OCI-LY7 (cell line): ENCODE data around the gene NCKAP1. TPM values are rescaled to one million over a fixed set of nuclear protein-coding genes. Genes with fewer than 3 reads are reported as not detected.

Experiments
- BruUV-seq: library from RNA; stranded (reverse); fragments of 400-500 nt; replicated peaks from 2 replicates; lab custom pipeline; 2021; lab: Mats Ljungman, UMichigan
- CTCF ChIA-PET: fragments of 300-600 bp; sonication (Branson Sonifier 250); formaldehyde crosslinking; loops from one replicate; lab custom pipeline; 2022; ENCODE audit warnings: antibody characterized with exemption; ENCODE audit not compliant: unreplicated experiment; lab: Charles Lee
- POLR2A ChIA-PET: fragments of 300-600 bp; sonication (Branson Sonifier 250); formaldehyde crosslinking; loops from one replicate; lab custom pipeline; 2022; ENCODE audit warnings: antibody characterized with exemption; lab: Charles Lee
- DNase-seq: peaks from one replicate; pipeline ENCODE4 v3.0.0-alpha.2; 2015; ENCODE audit warnings: low spot score
- H2AFZ ChIP-seq: fragments of 200-600 bp; sonication (generic), shearing (Covaris generic); 2 replicates; pipeline ENCODE4 v1.6.1; 2014; ENCODE audit warnings: mild to moderate bottlenecking, antibody characterized with exemption, low read length, moderate library complexity
- H3K27ac ChIP-seq: fragments of 200-600 bp; sonication (generic); 2 replicates; pipeline ENCODE4 v1.5.1; 2014; ENCODE audit warnings: mixed run types, low read depth, mild to moderate bottlenecking, moderate library complexity, low read length, inconsistent platforms; ENCODE audit not compliant: poor library complexity, severe bottlenecking
- H3K36me3 ChIP-seq: fragments of 200-600 bp; sonication (generic); 2 replicates; pipeline ENCODE4 v1.6.1; 2014; ENCODE audit warnings: mild to moderate bottlenecking, antibody characterized with exemption, low read length, moderate library complexity, mixed read lengths; ENCODE audit not compliant: insufficient read depth
- H3K4me1 ChIP-seq: fragments of 200-600 bp; sonication (generic); 2 replicates; pipeline ENCODE4 v1.5.1; 2014; ENCODE audit warnings: mild to moderate bottlenecking, low read length; ENCODE audit not compliant: insufficient read depth, poor library complexity, severe bottlenecking
- H3K4me2 ChIP-seq: fragments of 200-600 bp; sonication (generic); 2 replicates; pipeline ENCODE4 v1.6.1; 2014; ENCODE audit warnings: mild to moderate bottlenecking, low read length
- H3K4me3 ChIP-seq: fragments of 200-600 bp; sonication (generic); 2 replicates; pipeline ENCODE4 v1.5.1; 2014; ENCODE audit warnings: mild to moderate bottlenecking, low read depth, low read length; ENCODE audit not compliant: poor library complexity, severe bottlenecking
- H3K79me2 ChIP-seq: fragments of 200-600 bp; sonication (generic); 2 replicates; pipeline ENCODE4 v1.6.1; 2016; ENCODE audit warnings: low read depth, mild to moderate bottlenecking, low read length, moderate library complexity, mixed read lengths; ENCODE audit not compliant: insufficient read depth
- H3K9me2 ChIP-seq: fragments of 200-600 bp; sonication (generic); 2 replicates; pipeline ENCODE4 v1.6.1; 2016; ENCODE audit warnings: mild to moderate bottlenecking, low read length, mixed read lengths; ENCODE audit not compliant: insufficient read depth
- H3K9me3 ChIP-seq: fragments of 200-600 bp; sonication (generic); 2 replicates; pipeline ENCODE4 v1.6.1; 2014; ENCODE audit warnings: mild to moderate bottlenecking, mixed run types, low read length, mixed read lengths
- H4K20me1 ChIP-seq: fragments of 200-600 bp; sonication (generic); 2 replicates; pipeline ENCODE4 v1.6.1; 2014; ENCODE audit warnings: mild to moderate bottlenecking, antibody characterized with exemption, low read length, moderate library complexity, mixed read lengths; ENCODE audit not compliant: insufficient read depth
- CTCF ChIP-seq: fragments of 200-600 bp; sonication (generic); conservative IDR thresholded peaks from 2 replicates; pipeline ENCODE4 v1.5.1; 2014; ENCODE audit warnings: mild to moderate bottlenecking, antibody characterized with exemption, low read length, moderate library complexity, mixed read lengths
- EZH2phosphoT487 ChIP-seq: fragments of 200-600 bp; sonication (generic); IDR thresholded peaks from 2 replicates; pipeline ENCODE4 v1.6.1; 2018; ENCODE audit warnings: low read depth, borderline replicate concordance, mild to moderate bottlenecking, mixed run types, antibody characterized with exemption, low read length, moderate library complexity, mixed read lengths
- intact Hi-C: fragments of 100-400 bp; cut with micrococcal nuclease; formaldehyde crosslinking; loops from one replicate; pipeline ENCODE4 v1.10.0; 2022; ENCODE audit not compliant: unreplicated experiment
- total RNA-seq, 2 experiments: library from RNA; depleted of rRNA in 1 of 2; stranded (reverse); fragments of >200 nt in 1 of 2; shearing (Covaris generic) in 1 of 2; gene quantifications; 2 replicates each; pipeline ENCODE4 v1.2.3, GENCODE V29; 2014 to 2022

Gene NCKAP1
- total RNA-seq, 2 experiments from 2014 or later: 0.06 to 0.55 TPM

- H3K4me1 ChIP-seq: peaks cover 33% of the 10 kb centered on the region
Measured at GRCh38 chr2:182887753-182888415, 150.4 kb downstream of the NCKAP1 start.

DNA sequence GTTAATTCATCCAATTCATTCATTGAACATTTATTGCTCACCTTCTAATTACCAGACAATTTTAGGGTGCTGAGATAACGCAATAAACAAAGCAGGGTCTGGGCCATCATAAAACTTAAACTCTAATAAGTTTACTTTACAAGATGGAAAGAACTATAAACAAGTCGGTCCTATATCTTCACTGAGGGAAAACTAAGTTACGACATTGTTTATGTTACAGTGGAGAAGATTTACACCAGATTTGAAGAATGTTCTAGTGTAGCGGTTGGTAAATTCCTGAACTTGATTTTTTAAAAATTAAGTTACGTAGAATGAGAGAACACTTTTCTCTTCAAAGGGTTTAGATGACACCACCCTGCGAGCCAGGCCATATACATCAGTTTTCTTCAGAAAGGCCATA, 151.2 kb downstream of the NCKAP1 start:
- intact Hi-C loops: no loop called here
- H3K4me3 ChIP-seq: peak overlapping the region; percentile 37
- TF ChIP-seq CTCF: no peak
- no peak for TF ChIP-seq EZH2phosphoT487
- no peaks in the 10 kb centered on the region; the same call in 1 of the 2 replicates for H3K36me3 ChIP-seq
- ChIA-PET POLR2A (no interaction called here), CTCF (no interaction called here)
- peaks cover 33% of the 10 kb centered on the region for H3K4me1 ChIP-seq
- H3K9me2 ChIP-seq: no peaks in the 10 kb centered on the region
- peak overlapping the region; percentile 56 for H3K4me2 ChIP-seq
- peak overlapping the region; percentile 63 for H3K27ac ChIP-seq
- no peak for DNase-seq
- no TSS peak for BruUV-seq
- H2AFZ ChIP-seq: peak overlapping the region; percentile 94; the same call in 1 of the 2 replicates
- no peaks in the 10 kb centered on the region for H3K79me2 ChIP-seq
- H4K20me1 ChIP-seq: no peaks in the 10 kb centered on the region
- peaks cover 8% of the 10 kb centered on the region; the same call in 1 of the 2 replicates for H3K9me3 ChIP-seq

More at GRCh38 chr2:182887753-182888415, 150.4 kb downstream of the NCKAP1 start:
- H3K9me3 ChIP-seq: peaks cover 8% of the 10 kb centered on the region; the same call in 1 of the 2 replicates
- no peaks in the 10 kb centered on the region for H3K79me2 ChIP-seq
- H3K27ac ChIP-seq: peak overlapping the region; percentile 63
- H3K36me3 ChIP-seq: no peaks in the 10 kb centered on the region; the same call in 1 of the 2 replicates
- peak overlapping the region; percentile 94 for H2AFZ ChIP-seq
- TF ChIP-seq CTCF (no peak), EZH2phosphoT487 (no peak)
- no TSS peak for BruUV-seq
- H3K9me2 ChIP-seq: no peaks in the 10 kb centered on the region
- peak; percentile 82 for DNase-seq
- H4K20me1 ChIP-seq: no peaks in the 10 kb centered on the region
- ChIA-PET CTCF (no interaction called here), POLR2A (interaction anchor here (0.5 to 1.0 kb wide), 3 partner anchors 19 to 639 kb away, joined by 3 read pairs; no protein-coding TSS in a partner anchor)
- H3K4me2 ChIP-seq: peak overlapping the region; percentile 56
- intact Hi-C loops: no loop called here
- H3K4me3 ChIP-seq: peak overlapping the region; percentile 37

DNA sequence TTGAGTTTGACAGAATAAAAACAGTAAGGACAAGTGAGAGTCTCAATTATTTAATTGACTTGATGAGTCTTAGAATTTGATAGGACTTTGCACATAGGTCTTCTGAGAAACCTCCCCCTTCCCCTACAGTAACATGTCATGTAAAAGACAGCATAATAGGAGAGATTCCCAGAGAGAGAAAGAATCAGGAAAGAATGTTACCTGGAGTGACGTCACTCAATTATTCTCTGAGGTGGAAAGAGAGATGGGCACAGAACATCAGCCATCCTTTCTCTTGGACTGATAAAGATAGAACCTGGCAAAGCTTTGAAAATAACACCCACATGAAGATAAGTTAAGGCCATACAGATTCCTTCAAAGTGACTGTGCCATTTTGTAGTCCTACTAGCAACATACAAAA, 152.5 kb downstream of the NCKAP1 start:
- H3K4me3 ChIP-seq: no peak overlapping the region
- no peak for DNase-seq
- ChIA-PET CTCF (no interaction called here), POLR2A (no interaction called here)
- TF ChIP-seq EZH2phosphoT487 (no peak), CTCF (no peak)
- H3K27ac ChIP-seq: no peak overlapping the region
- intact Hi-C loops: no loop called here
- H2AFZ ChIP-seq: peak overlapping the region; percentile 25; the same call in 1 of the 2 replicates
- peaks cover 33% of the 10 kb centered on the region for H3K4me1 ChIP-seq
- no TSS peak for BruUV-seq
- H3K9me3 ChIP-seq: peaks cover 8% of the 10 kb centered on the region; the same call in 1 of the 2 replicates
- H4K20me1 ChIP-seq: no peaks in the 10 kb centered on the region
- H3K9me2 ChIP-seq: no peaks in the 10 kb centered on the region
- H3K4me2 ChIP-seq: no peak overlapping the region
- no peaks in the 10 kb centered on the region for H3K79me2 ChIP-seq
- no peaks in the 10 kb centered on the region; the same call in 1 of the 2 replicates for H3K36me3 ChIP-seq
